KMS-11 (cell line): ENCODE data around the gene HSD17B12.

Experiments
- H2AFZ ChIP-seq: fragments of 200-600 bp; sonication (generic); 2 replicates; pipeline ENCODE4 v1.6.1; 2016; ENCODE audit warnings: antibody characterized with exemption, mixed run types, low read depth
- H3K27ac ChIP-seq: fragments of 200-600 bp; sonication (generic); 2 replicates; pipeline ENCODE4 v1.6.1; 2016; ENCODE audit warnings: mild to moderate bottlenecking, mixed run types
- H3K27me3 ChIP-seq: fragments of 200-600 bp; sonication (generic); 2 replicates; pipeline ENCODE4 v1.6.1; 2017; ENCODE audit warnings: mild to moderate bottlenecking, low read depth, mixed run types, moderate library complexity; ENCODE audit not compliant: insufficient read depth
- H3K36me3 ChIP-seq: fragments of 200-600 bp; sonication (generic); 2 replicates; pipeline ENCODE4 v1.6.1; 2017; ENCODE audit warnings: mild to moderate bottlenecking, mixed run types; ENCODE audit not compliant: insufficient read depth
- H3K4me1 ChIP-seq: fragments of 200-600 bp; sonication (generic); 2 replicates; pipeline ENCODE4 v1.6.1; 2016; ENCODE audit warnings: mild to moderate bottlenecking, low read depth, mixed run types; ENCODE audit not compliant: poor library complexity, severe bottlenecking
- H3K4me2 ChIP-seq: fragments of 200-600 bp; sonication (generic); 2 replicates; pipeline ENCODE4 v1.7.0; 2016; ENCODE audit warnings: mild to moderate bottlenecking, mixed run types
- H3K4me3 ChIP-seq: fragments of 200-600 bp; sonication (generic); IDR thresholded peaks from 2 replicates; pipeline ENCODE4 v1.6.1; 2017; ENCODE audit warnings: low read depth, low read length, mixed read lengths; ENCODE audit not compliant: insufficient read depth
- H3K79me2 ChIP-seq: fragments of 200-600 bp; sonication (generic); 2 replicates; pipeline ENCODE4 v1.6.1; 2016; ENCODE audit warnings: low read depth, mixed run types; ENCODE audit not compliant: insufficient read depth
- H3K9ac ChIP-seq: fragments of 200-600 bp; sonication (generic); 2 replicates; pipeline ENCODE4 v1.6.1; 2016; ENCODE audit warnings: mild to moderate bottlenecking, mixed run types
- H4K20me1 ChIP-seq: fragments of 200-600 bp; sonication (generic); 2 replicates; pipeline ENCODE4 v1.6.1; 2016; ENCODE audit warnings: mild to moderate bottlenecking, mixed run types; ENCODE audit not compliant: insufficient read depth
- TF ChIP-seq, protein P1 (sequence below): fragments of 200-600 bp; sonication (generic); conservative IDR thresholded peaks from 2 replicates; pipeline ENCODE4 v1.6.1; 2017; ENCODE audit warnings: low read depth, mild to moderate bottlenecking, antibody characterized with exemption, low read length, moderate library complexity, mixed read lengths

The HSD17B12 gene

DNA sequence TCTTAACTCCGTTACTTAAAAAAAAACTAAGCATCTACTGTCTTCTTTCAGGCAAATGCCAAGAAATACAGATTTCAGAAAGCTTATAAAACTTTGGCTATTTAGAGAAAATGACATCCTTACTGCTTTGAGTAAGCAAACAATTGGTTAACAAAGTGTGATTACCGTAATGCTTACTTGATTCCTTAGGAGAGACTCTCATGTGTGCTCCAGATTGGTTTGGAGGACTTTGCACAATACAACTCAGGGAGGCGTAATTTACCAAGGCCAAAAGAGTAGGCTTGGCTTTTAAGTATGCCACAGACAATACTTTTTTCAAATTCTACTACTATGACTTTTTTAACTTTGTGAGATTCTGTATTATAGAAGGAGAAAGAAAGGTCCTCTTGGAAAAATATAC, 123.2 kb downstream of the HSD17B12 start:
- no peaks in the 10 kb centered on the region for H4K20me1 ChIP-seq
- H3K36me3 ChIP-seq = 0 out of 2 replicates have a peak, but pooled peaks cover 3% of the 10 kb centered on the region
- H3K9ac ChIP-seq = no peak overlapping the region
- H3K27ac ChIP-seq = no peak overlapping the region
- no peaks in the 10 kb centered on the region for H3K27me3 ChIP-seq
- no peak overlapping the region for H2AFZ ChIP-seq
- TF ChIP-seq, protein P1, sequence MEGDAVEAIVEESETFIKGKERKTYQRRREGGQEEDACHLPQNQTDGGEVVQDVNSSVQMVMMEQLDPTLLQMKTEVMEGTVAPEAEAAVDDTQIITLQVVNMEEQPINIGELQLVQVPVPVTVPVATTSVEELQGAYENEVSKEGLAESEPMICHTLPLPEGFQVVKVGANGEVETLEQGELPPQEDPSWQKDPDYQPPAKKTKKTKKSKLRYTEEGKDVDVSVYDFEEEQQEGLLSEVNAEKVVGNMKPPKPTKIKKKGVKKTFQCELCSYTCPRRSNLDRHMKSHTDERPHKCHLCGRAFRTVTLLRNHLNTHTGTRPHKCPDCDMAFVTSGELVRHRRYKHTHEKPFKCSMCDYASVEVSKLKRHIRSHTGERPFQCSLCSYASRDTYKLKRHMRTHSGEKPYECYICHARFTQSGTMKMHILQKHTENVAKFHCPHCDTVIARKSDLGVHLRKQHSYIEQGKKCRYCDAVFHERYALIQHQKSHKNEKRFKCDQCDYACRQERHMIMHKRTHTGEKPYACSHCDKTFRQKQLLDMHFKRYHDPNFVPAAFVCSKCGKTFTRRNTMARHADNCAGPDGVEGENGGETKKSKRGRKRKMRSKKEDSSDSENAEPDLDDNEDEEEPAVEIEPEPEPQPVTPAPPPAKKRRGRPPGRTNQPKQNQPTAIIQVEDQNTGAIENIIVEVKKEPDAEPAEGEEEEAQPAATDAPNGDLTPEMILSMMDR = no peak
- no peaks in the 10 kb centered on the region for H3K4me1 ChIP-seq
- no peaks in the 10 kb centered on the region for H3K79me2 ChIP-seq
- H3K4me3 ChIP-seq = no peak overlapping the region
- no peak overlapping the region for H3K4me2 ChIP-seq

DNA sequence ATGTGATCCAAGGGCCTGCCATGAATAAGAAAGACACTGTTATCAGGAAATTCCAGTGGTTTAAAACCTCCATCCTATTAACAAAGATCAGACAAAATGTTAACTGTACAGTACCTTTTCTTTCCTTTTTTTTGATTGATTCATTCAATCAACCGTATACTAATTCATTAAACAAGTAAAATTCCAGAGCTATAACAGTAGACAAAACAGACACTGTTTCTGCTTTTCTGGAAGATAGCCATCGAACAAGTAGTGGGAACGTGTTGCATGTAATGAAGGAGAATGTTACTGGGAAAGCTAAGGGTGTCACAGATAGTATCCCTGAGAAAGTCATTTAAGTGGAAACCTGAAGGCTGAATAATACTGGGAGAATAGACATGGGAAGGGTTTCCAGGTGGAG, 126.4 kb downstream of the HSD17B12 start:
- Histone ChIP-seq H3K36me3 (0 out of 2 replicates have a peak, but pooled peaks cover 3% of the 10 kb centered on the region), H3K9ac (no peak overlapping the region), H3K4me1 (no peaks in the 10 kb centered on the region), H3K4me3 (no peak overlapping the region), H3K79me2 (no peaks in the 10 kb centered on the region), H3K4me2 (no peak overlapping the region), H3K27ac (no peak overlapping the region), H4K20me1 (no peaks in the 10 kb centered on the region), H3K27me3 (no peaks in the 10 kb centered on the region), H2AFZ (no peak overlapping the region)
- TF ChIP-seq, protein P1 = no peak

DNA sequence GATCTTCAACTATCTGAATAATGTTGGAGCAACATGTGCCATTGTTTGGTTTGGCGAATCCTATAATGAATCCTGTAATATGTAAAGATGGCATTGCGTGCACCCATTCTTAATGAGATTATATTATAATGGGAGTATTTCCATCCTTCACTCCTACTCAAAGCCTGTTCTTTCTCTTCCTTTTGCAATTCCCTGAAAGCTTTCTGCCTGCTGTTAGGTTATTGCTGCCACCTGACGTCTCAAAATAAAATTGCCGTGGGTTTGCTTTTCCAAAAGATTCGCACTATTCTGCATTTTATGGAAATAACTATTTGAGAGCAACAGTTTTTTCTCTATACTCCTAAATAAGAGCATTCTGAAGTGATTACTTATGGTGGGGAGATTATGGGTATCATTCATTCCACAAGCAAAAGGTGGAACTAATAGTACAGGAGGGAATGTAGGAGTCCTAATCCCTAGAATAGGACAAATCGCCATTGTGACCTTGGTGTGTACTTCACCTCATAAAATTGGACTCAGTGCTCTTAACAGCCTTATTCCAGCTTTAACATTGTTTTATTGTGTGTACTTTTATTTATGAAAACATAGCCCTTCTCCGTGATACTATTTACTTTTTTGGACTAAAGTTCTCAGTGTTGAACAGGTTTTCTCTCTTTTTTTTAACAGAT, 130.5 kb downstream of the HSD17B12 start:
- H3K36me3 ChIP-seq = no peaks in the 10 kb centered on the region
- no peak overlapping the region for H3K4me2 ChIP-seq
- H3K27me3 ChIP-seq = no peaks in the 10 kb centered on the region
- no peak overlapping the region for H2AFZ ChIP-seq
- H3K4me1 ChIP-seq = no peaks in the 10 kb centered on the region
- no peak overlapping the region for H3K4me3 ChIP-seq
- H3K79me2 ChIP-seq = no peaks in the 10 kb centered on the region
- H4K20me1 ChIP-seq = no peaks in the 10 kb centered on the region
- no peak overlapping the region for H3K27ac ChIP-seq
- TF ChIP-seq, protein P1 = no peak
- H3K9ac ChIP-seq = no peak overlapping the region

DNA sequence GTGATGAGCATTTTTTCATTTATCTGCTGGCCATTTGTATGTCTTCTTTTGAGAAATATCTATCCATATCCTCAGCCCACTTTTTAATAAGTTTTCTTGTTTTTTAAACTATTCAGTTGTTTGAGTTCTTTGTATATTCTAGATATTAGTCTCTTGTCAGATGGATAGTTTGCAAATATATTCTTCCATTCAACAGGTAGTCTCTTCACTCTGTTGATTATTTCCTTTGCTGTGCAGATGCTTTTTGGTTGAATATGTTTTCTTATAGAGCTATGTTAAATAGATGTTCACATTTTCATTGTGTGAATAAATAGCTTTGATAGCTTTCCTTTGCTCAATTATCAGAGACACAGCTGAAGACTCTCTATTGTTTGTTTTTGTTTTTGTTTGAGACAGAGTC, 131.9 kb downstream of the HSD17B12 start:
- Histone ChIP-seq H3K4me1 (no peaks in the 10 kb centered on the region), H3K4me3 (no peak overlapping the region), H3K9ac (no peak overlapping the region), H3K36me3 (no peaks in the 10 kb centered on the region), H3K4me2 (no peak overlapping the region), H4K20me1 (no peaks in the 10 kb centered on the region), H2AFZ (no peak overlapping the region), H3K79me2 (no peaks in the 10 kb centered on the region), H3K27ac (no peak overlapping the region), H3K27me3 (no peaks in the 10 kb centered on the region)
- TF ChIP-seq, protein P1 = no peak
